HG03066 (cell line): ENCODE results near the gene MED27.
A peak's percentile ranks its signal among the peaks of the same experiment; 100 is the strongest.

Experiments
- ATAC-seq: cut with Tn5 transposase; IDR thresholded peaks from one replicate; pipeline ENCODE4 v1.9.1; 2021; ENCODE audit warnings: low read depth; ENCODE audit not compliant: unreplicated experiment

MED27 gene

DNA sequence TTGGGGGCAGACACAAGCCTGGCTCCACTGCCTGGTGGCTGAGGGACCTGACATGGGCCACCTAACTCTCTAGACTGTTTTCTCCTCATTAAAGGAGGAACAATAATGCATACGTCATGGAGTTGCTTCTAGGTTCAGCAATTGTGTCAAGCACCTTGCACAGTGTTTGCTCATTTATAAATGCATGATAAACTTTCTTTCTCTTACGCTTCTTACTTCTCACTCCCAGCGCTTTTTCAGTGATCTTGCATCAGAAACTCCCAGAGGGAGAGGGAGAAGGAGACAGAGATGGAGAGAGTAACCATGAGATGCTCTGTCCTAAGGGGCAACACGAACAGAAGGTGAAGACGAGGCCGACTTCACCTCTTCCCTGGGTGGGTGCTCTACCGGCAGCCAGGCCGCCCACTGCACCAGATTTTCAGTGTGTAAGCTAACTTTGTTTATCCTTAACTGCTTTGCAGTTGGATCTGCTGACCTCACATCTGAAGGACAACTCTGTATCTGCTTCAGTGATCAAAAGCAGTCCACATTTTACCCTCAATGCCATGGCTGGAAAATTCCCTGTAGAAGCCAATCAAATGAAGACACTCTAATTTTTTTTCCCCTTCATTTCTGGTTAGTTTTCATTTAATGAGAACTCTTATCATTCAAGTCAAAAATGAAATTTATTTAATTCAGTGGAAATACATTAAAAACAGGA, 35.3 kb downstream of the MED27 start:
- ATAC-seq: no peak

DNA sequence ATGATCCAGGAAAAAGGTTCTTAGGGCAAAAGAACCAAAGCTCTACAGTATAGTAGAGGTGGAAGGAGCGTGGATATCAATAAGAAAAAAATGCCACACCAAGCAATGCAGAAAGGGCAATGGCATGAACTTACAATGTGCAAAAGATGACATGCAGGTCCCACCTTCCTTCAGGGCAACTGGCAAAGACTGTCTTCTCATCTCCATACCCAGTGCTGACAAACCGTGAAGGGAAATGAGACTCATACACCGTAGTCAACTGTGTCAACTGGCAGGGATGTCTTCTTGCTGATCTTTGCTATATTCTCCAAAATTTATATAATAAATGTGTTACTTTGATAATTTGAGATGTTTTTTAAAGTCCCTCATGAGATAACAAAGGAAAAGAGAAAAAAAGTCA, 36.0 kb downstream of the MED27 start:
- no peak for ATAC-seq

- no peak for ATAC-seq
Observed at GRCh38 chr9:132042324-132042723, 37.3 kb downstream of the MED27 start.

DNA sequence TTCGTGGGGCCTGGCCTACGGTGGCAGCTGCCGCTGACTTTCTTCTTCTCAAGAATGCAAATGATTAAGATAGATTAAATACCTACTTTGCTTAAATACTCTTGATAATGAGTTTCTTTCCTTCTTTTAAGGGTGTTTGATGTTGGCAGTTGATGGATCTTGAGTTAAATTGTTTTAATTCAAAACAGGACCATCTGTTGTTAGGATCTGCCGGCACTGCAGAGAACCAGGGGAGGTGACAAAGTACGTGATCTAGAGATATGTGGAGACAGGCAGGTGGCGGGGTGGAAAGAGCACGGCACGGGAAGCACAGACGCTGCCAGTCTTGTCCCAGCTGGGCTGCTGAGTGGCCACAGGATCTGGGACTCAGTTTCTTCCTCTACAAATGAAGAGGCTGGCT, 37.9 kb downstream of the MED27 start:
- ATAC-seq: no peak

- no peak for ATAC-seq
Observed at GRCh38 chr9:132040808-132041207, 38.9 kb downstream of the MED27 start.

DNA sequence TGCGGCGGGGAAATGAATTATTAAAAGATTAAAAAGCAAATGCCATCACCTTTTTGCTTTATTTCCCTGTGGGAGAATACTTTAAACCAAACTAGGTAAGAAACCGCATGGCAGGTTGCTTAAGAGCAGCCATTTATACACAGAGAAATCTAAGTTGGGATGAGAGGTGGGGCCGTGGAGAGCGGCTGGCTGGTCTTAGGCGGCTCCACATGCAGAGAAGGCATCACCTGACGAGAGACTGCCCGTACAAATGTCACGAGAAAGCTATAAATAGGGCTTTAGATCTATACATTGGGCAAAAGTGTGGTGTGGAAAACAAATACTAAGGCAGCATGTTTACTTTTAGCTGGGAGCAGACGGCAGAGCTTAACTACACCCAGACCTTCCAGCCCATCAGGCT, 39.4 kb downstream of the MED27 start:
- ATAC-seq: no peak

DNA sequence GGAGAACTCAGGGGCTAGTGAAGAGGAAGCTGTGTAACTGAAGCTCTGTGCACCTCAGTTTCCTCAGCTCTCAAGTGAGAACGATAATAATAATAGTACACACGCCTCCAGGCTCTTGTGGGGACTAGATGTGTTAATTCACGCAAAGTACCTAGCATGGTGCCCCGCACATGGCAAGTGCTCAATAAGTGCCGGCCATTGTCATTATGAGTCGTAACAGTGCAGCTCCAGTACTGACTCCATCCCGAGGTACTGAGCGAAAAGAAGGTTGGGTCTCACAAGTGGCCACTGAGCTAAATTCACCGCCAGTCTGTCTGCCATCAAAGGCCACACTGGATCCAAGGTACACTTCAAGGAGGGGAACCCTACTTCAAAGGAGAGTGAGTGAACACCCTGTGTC, 40.4 kb downstream of the MED27 start:
- no peak for ATAC-seq

DNA sequence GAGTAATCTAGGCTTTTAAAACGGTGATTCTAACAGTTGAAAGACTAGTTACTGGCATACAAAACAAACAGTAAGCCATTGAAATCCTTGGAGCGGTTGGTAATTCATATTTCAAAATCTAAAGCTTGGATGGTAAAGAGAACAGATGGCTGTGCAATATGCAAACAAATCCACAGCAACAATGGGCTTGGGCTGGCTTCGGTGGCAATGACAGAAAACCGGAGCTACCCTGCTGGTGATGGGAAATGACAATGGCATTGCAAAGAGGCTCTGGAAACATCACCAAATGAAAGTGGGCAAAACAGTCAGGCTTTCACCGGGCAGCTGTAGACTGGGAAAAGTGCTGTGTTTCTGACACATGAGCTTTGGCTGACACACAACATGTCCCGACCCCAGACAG, 42.2 kb downstream of the MED27 start:
- no peak for ATAC-seq

- ATAC-seq: no peak
Observed at GRCh38 chr9:132036521-132036920, 43.1 kb downstream of the MED27 start.

DNA sequence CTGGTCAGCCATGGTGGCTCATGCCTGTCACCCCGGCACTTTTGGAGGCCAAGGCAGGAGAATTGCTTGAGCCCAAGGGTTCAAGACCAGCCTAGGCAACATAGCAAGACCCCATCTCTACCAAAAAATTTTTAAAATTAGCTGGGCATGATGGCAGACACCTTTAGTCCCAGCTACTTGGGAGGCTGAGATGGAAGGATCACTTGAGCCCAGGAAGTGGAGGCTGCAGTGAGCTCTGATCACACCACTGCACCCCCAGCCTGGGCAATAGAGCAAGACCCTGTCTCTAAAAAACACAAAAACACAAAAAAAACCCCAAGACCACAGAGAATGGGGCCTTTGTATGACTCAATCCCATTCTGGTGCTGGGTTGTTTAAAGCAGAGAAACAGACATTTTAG, 44.0 kb downstream of the MED27 start:
- ATAC-seq: no peak

- peak; percentile 79 for ATAC-seq
Observed at GRCh38 chr9:132032238-132032950, 47.3 kb downstream of the MED27 start.

DNA sequence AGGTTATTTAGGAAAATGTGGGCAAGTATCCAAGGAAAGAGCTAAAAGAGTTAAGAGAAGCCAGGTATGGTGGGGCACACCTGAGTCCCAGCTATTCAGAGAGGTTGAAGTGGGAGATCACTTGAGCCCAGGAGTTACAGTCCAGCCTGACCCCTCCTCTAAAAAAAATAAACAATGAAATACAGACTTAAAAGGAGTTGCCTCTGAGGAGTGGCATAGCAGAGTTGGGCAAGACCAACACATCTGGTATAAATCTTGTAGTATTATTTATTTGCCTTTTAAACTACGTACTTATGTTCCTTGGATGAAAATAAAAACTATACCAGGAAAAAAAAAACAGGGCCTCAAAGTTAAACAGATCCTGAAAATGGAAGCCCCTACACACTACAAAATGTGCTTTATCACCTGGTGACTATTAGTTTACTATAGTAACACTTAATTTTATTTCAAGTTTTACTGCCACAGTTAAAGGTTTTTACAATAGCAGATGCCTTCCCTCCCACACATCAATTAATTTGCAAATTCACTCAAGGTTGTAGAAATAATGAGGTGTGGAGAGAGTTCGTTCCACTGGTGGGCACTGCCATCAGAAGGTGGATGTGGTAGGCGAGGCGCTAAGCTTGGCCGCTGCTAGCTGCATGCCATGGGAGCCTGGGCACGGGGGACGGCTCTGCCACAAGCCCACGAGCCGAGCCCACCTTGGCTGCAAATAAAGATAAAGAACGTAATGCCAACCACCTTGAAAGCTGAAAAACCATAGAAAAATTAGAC, 48.0 kb downstream of the MED27 start:
- ATAC-seq: no peak

DNA sequence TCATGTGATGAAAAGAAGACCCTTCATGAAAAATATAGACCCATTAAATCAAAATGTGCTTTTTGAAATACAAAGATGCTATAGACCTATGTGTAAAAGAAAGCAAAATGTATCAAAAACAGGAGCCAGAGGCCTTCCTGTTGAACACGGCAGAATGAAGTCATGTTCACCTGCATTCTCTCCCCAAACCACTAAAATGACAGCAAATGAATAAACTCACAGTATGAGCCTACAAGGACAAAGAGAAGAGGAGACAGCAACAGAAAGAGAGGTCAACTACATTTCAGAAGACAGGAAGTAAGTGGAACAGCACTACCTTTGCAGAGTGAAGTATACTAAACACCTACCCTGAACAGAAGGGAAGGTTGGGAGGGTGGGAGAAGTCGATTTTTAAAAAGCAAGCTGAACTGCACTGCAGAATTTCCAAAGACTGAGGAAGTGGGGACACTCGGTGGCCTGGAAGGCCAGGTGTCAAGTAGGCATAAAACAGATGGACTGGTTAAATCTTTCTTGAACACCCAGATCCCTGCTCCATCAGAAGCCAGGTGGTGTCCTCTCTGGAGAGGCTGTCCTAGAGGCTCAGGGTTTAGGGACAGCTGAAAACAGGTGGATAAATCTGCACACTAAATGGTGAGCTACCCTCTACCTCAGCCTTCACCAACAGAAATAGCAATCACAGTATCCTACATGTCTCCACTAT, 48.9 kb downstream of the MED27 start:
- ATAC-seq: no peak

- ATAC-seq: no peak
Observed at GRCh38 chr9:132027752-132028663, 51.7 kb downstream of the MED27 start.

DNA sequence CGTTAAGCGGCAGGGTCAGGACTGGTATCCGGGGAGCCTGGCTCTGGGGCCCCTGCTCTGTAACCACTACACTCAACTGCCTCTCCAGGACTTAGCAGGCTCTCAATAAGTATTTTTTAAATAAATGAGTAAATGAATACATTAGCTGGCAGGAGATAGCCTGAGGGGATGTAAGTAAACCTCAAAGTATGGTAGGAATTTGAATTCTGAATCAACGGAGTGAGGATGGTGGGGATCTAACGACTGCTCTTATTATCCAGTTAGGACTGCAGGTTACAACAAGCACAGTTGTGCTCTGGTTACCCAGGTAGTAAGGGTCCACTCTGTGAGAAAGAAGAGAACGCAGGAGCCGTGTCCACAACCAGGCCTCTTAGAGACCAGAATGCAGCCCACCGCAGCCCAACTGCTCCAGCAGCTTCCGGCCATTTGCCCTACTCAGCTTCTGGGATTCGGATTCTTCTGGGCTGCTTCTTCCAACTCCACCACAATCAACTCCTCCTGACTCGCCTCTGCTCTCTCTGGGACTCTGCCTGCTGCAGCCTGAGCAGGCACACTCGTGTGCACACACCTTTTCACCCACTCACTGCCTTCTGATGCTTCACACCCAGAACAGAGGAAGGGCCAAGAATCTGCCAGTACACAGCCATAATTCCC, 52.6 kb downstream of the MED27 start:
- ATAC-seq: no peak

GRCh38 chr9:132025766-132026165, 53.9 kb downstream of the MED27 start:
- ATAC-seq: no peak

DNA sequence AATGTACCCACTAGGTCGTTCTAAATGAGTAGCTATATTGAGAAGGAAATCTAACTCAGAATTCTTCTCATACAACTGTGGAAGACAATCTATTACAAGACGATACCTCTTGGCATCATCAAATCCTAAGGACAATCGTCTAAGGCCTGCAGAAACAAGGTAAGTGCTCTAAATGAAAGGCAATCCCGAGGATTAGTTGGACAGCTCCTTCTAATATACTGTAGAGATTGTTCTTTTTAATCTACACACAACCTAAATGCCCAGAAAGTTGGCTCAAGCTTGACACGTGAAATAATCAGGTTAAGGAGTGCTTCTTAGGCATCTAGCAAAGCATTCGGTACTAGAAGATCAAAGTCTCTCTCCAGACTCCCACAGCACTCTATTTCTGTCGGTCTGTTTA, 55.1 kb downstream of the MED27 start:
- ATAC-seq: no peak

GRCh38 chr9:132023419-132024180, 56.1 kb downstream of the MED27 start:
- ATAC-seq: no peak
